ENCODE measurements around the gene ARRDC5. TPM values are rescaled to one million over a fixed set of nuclear protein-coding genes. Genes with fewer than 3 reads are reported as not detected.
"Not testable (repeated sequence)": the region's sequence is repeated elsewhere in the genome, so short reads cannot be mapped to it uniquely, and the experiment has no call there.

Gene ARRDC5
- polyA plus RNA-seq (not detected in 3 replicates), polyA minus RNA-seq (not detected in 3 replicates)
- polyA plus RNA-seq (2011; ENCODE audit: low read depth) = not detected
- not detected in 2 replicates for polyA plus RNA-seq (2011; cell fraction: cytosol; rRNA removed)
- polyA plus RNA-seq (2011; cell fraction: nucleus; rRNA removed) = not detected in 2 replicates
- polyA plus RNA-seq (2012; ENCODE audit: low replicate concordance) = not detected in 2 replicates
- not detected for polyA minus RNA-seq (2011; cell fraction: cytosol; rRNA and poly(A)+ RNA removed)
- not detected in 2 replicates for polyA minus RNA-seq (2011; cell fraction: nucleus; rRNA and poly(A)+ RNA removed)

DNA sequence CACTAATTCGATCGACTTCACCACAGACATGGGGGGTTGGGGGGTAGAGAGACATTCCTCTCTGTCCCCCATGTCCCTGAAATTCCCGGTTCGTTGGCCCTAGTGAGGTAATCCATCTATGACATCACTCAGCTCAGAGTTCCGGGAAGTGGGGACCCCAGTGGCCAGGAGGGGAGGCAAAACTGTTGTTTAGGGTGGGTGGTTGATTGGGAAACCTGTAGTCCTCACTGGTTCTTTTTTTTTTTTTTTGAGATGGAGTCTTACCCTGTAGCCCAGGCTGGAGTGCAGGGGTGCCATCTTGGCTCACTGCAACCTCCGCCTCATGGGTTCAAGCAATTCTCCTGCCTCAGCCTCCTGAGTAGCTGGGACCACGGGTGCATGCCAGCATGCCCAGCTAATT, at the start of gene ARRDC5:
ARRDC5 (minus strand) TSS at position 101 of the 400 bp plus-strand sequence; CDS start at position 30, 71 bp downstream.
- H3K9me3 ChIP-seq (ENCODE audit: control insufficient read depth, low read depth, low read length) = no peaks in the 10 kb centered on the region
- no peaks in the 10 kb centered on the region for H3K27me3 ChIP-seq (ENCODE audit: control insufficient read depth, extremely low read depth, insufficient read depth, low read length)
- no peaks in the 10 kb centered on the region for H3K36me3 ChIP-seq (ENCODE audit: control insufficient read depth in 2 of 2, extremely low read depth in 1 of 2, insufficient read depth in 2 of 2, low read length in 2 of 2)
- no peaks in the 10 kb centered on the region for H3K4me1 ChIP-seq (ENCODE audit: control insufficient read depth, extremely low read depth, insufficient read depth, low read length)
- dilution Hi-C loops (cut with MboI; ENCODE audit: extremely low pct_ligation_motif_present, low sequenced_read_pairs) = no loop called here
- TF ChIP-seq EZH2 (IDR thresholded peaks at IDR 0.05; ENCODE audit: low read length) = no peak
- no peaks in the 10 kb centered on the region for H4K20me1 ChIP-seq (ENCODE audit: control insufficient read depth, extremely low read depth, insufficient read depth, low read length)
- DNase-seq (ENCODE audit: low read depth, low spot score) (no peak), FAIRE-seq (no peak)
- no peak within 1 kb of the TSS for H2AFZ ChIP-seq (ENCODE audit: control insufficient read depth, low read length)
- H3K9me1 ChIP-seq (ENCODE audit: control insufficient read depth, extremely low read depth, insufficient read depth, low read length) = no peaks in the 10 kb centered on the region
- H3K4me3 ChIP-seq (ENCODE audit: control insufficient read depth in 2 of 3, extremely low read depth in 1 of 3, insufficient read depth in 2 of 3, low read depth in 1 of 3, low read length in 3 of 3) = no peak within 1 kb of the TSS
- no peaks in the 10 kb centered on the region for H3K79me2 ChIP-seq (ENCODE audit: control insufficient read depth, insufficient read depth, low read length)
- no peak within 1 kb of the TSS for H3K27ac ChIP-seq (ENCODE audit: control insufficient read depth, insufficient read depth, low read length)
- no peak within 1 kb of the TSS for H3K4me2 ChIP-seq (ENCODE audit: control insufficient read depth, extremely low read depth, insufficient read depth, low read depth, low read length)
- H3K9ac ChIP-seq (ENCODE audit: control insufficient read depth, extremely low read depth, insufficient read depth, low read length) = no peak within 1 kb of the TSS

- H2AFZ ChIP-seq (ENCODE audit: control insufficient read depth, low read length) = no peak overlapping the region
- no peak overlapping the region for H3K4me3 ChIP-seq (ENCODE audit: control insufficient read depth in 2 of 3, extremely low read depth in 1 of 3, insufficient read depth in 2 of 3, low read depth in 1 of 3, low read length in 3 of 3)
- DNase-seq (ENCODE audit: low read depth, low spot score) (no peak), FAIRE-seq (no peak)
- H3K4me1 ChIP-seq (ENCODE audit: control insufficient read depth, extremely low read depth, insufficient read depth, low read length) = no peaks in the 10 kb centered on the region
- peaks cover 10 to 33% of the 10 kb centered on the region in 2 experiments for H3K36me3 ChIP-seq (ENCODE audit: control insufficient read depth in 2 of 2, extremely low read depth in 1 of 2, insufficient read depth in 2 of 2, low read length in 2 of 2)
- no peak overlapping the region for H3K27ac ChIP-seq (ENCODE audit: control insufficient read depth, insufficient read depth, low read length)
- no peaks in the 10 kb centered on the region for H3K79me2 ChIP-seq (ENCODE audit: control insufficient read depth, insufficient read depth, low read length)
- no peaks in the 10 kb centered on the region for H4K20me1 ChIP-seq (ENCODE audit: control insufficient read depth, extremely low read depth, insufficient read depth, low read length)
- no peak overlapping the region for H3K4me2 ChIP-seq (ENCODE audit: control insufficient read depth, extremely low read depth, insufficient read depth, low read depth, low read length)
- no peaks in the 10 kb centered on the region for H3K27me3 ChIP-seq (ENCODE audit: control insufficient read depth, extremely low read depth, insufficient read depth, low read length)
- TF ChIP-seq EZH2 (IDR thresholded peaks at IDR 0.05; ENCODE audit: low read length) = no peak
- TF ChIP-seq, protein P1, sequence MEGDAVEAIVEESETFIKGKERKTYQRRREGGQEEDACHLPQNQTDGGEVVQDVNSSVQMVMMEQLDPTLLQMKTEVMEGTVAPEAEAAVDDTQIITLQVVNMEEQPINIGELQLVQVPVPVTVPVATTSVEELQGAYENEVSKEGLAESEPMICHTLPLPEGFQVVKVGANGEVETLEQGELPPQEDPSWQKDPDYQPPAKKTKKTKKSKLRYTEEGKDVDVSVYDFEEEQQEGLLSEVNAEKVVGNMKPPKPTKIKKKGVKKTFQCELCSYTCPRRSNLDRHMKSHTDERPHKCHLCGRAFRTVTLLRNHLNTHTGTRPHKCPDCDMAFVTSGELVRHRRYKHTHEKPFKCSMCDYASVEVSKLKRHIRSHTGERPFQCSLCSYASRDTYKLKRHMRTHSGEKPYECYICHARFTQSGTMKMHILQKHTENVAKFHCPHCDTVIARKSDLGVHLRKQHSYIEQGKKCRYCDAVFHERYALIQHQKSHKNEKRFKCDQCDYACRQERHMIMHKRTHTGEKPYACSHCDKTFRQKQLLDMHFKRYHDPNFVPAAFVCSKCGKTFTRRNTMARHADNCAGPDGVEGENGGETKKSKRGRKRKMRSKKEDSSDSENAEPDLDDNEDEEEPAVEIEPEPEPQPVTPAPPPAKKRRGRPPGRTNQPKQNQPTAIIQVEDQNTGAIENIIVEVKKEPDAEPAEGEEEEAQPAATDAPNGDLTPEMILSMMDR (optimal IDR thresholded peaks at IDR 0.05 in 1 of 3, IDR thresholded peaks at IDR 0.05 in 1 of 3, conservative IDR thresholded peaks at IDR 0.05 in 1 of 3; ENCODE audit: extremely low read depth in 1 of 3, insufficient read depth in 2 of 3, low read length in 3 of 3) = no peak
- no peaks in the 10 kb centered on the region for H3K9me1 ChIP-seq (ENCODE audit: control insufficient read depth, extremely low read depth, insufficient read depth, low read length)
- no peak overlapping the region for H3K9ac ChIP-seq (ENCODE audit: control insufficient read depth, extremely low read depth, insufficient read depth, low read length)
- H3K9me3 ChIP-seq (ENCODE audit: control insufficient read depth, low read depth, low read length) = no peaks in the 10 kb centered on the region
- dilution Hi-C loops (cut with MboI; ENCODE audit: extremely low pct_ligation_motif_present, low sequenced_read_pairs) = no loop called here
These were observed 49.0 kb upstream of the ARRDC5 start for GRCh38 chr19:4951656-4952055.

- H3K4me3 ChIP-seq (ENCODE audit: control insufficient read depth in 2 of 3, extremely low read depth in 1 of 3, insufficient read depth in 2 of 3, low read depth in 1 of 3, low read length in 3 of 3); H3K9me3 ChIP-seq (ENCODE audit: control insufficient read depth, low read depth, low read length); H3K4me2 ChIP-seq (ENCODE audit: control insufficient read depth, extremely low read depth, insufficient read depth, low read depth, low read length); H3K27ac ChIP-seq (ENCODE audit: control insufficient read depth, insufficient read depth, low read length); H3K9me1 ChIP-seq (ENCODE audit: control insufficient read depth, extremely low read depth, insufficient read depth, low read length); FAIRE-seq; H3K9ac ChIP-seq (ENCODE audit: control insufficient read depth, extremely low read depth, insufficient read depth, low read length); H3K27me3 ChIP-seq (ENCODE audit: control insufficient read depth, extremely low read depth, insufficient read depth, low read length); DNase-seq (ENCODE audit: low read depth, low spot score); H3K4me1 ChIP-seq (ENCODE audit: control insufficient read depth, extremely low read depth, insufficient read depth, low read length); H3K79me2 ChIP-seq (ENCODE audit: control insufficient read depth, insufficient read depth, low read length); H2AFZ ChIP-seq (ENCODE audit: control insufficient read depth, low read length); dilution Hi-C loops (cut with MboI; ENCODE audit: extremely low pct_ligation_motif_present, low sequenced_read_pairs); H4K20me1 ChIP-seq (ENCODE audit: control insufficient read depth, extremely low read depth, insufficient read depth, low read length): not testable (repeated sequence)
- H3K36me3 ChIP-seq (ENCODE audit: control insufficient read depth in 2 of 2, extremely low read depth in 1 of 2, insufficient read depth in 2 of 2, low read length in 2 of 2) = peaks cover 11 to 39% of the 10 kb centered on the region in 2 experiments
These were observed 48.0 kb upstream of the ARRDC5 start for GRCh38 chr19:4950650-4951049.

DNA sequence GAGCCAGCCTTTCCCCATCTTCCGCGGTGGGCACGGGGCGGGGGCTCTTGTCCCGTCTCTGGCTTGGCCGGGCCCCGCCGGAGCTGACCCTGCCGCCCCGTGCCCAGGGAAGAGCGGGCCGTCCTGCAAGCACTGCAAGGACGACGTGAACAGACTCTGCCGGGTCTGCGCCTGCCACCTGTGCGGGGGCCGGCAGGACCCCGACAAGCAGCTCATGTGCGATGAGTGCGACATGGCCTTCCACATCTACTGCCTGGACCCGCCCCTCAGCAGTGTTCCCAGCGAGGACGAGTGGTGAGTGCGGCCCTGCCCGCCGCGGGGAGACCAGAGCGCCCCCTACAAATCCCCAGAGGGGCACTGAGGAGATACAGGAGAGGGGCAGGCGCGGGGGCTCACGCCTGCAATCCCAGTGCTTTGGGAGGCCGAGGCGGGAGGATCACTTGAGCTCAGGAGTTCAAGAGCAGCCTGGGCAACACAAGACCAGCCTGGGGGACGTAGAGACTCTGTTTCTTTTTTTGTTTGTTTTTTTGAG, 39.0 kb upstream of the ARRDC5 start:
- dilution Hi-C loops (cut with MboI; ENCODE audit: extremely low pct_ligation_motif_present, low sequenced_read_pairs); H3K4me3 ChIP-seq (ENCODE audit: control insufficient read depth in 2 of 3, extremely low read depth in 1 of 3, insufficient read depth in 2 of 3, low read depth in 1 of 3, low read length in 3 of 3); H3K79me2 ChIP-seq (ENCODE audit: control insufficient read depth, insufficient read depth, low read length); H4K20me1 ChIP-seq (ENCODE audit: control insufficient read depth, extremely low read depth, insufficient read depth, low read length); H2AFZ ChIP-seq (ENCODE audit: control insufficient read depth, low read length); H3K9ac ChIP-seq (ENCODE audit: control insufficient read depth, extremely low read depth, insufficient read depth, low read length); H3K4me2 ChIP-seq (ENCODE audit: control insufficient read depth, extremely low read depth, insufficient read depth, low read depth, low read length); H3K4me1 ChIP-seq (ENCODE audit: control insufficient read depth, extremely low read depth, insufficient read depth, low read length); DNase-seq (ENCODE audit: low read depth, low spot score); H3K27ac ChIP-seq (ENCODE audit: control insufficient read depth, insufficient read depth, low read length); H3K27me3 ChIP-seq (ENCODE audit: control insufficient read depth, extremely low read depth, insufficient read depth, low read length); H3K9me3 ChIP-seq (ENCODE audit: control insufficient read depth, low read depth, low read length); FAIRE-seq; H3K9me1 ChIP-seq (ENCODE audit: control insufficient read depth, extremely low read depth, insufficient read depth, low read length): not testable (repeated sequence)
- peaks cover 3 to 15% of the 10 kb centered on the region in 2 experiments for H3K36me3 ChIP-seq (ENCODE audit: control insufficient read depth in 2 of 2, extremely low read depth in 1 of 2, insufficient read depth in 2 of 2, low read length in 2 of 2)

Measured in keratinocyte (primary cell).